GM23338 (cell line): ENCODE results near the gene ZC3H13. TPM values are rescaled to one million over a fixed set of nuclear protein-coding genes. Genes with fewer than 3 reads are reported as not detected.

ENCODE experiments used
- ATAC-seq: fragments of 200-7000 bp; cut with Tn5 transposase; 3 replicates; pipeline ENCODE4 v1.9.1; 2020
- DNase-seq: peaks from one replicate; pipeline ENCODE4 v3.0.0-alpha.2; 2015; ENCODE audit warnings: low spot score
- H2AFZ ChIP-seq: fragments of 200-600 bp; sonication (generic); 2 replicates; pipeline ENCODE4 v1.8.0; 2016; ENCODE audit warnings: antibody characterized with exemption, mild to moderate bottlenecking, moderate library complexity
- H3F3A ChIP-seq: fragments of 200-600 bp; sonication (generic); replicated peaks from 2 replicates; pipeline ENCODE4 v1.8.0; 2017; ENCODE audit warnings: antibody characterized with exemption, mixed run types, low read depth
- H3K27ac ChIP-seq: fragments of 200-600 bp; sonication (generic); 2 replicates; pipeline ENCODE4 v1.6.1; 2016; ENCODE audit warnings: low read depth
- H3K27me3 ChIP-seq: fragments of 200-600 bp; sonication (generic); 2 replicates; pipeline ENCODE4 v1.8.0; 2016; ENCODE audit warnings: mild to moderate bottlenecking, mixed run types, moderate library complexity; ENCODE audit not compliant: insufficient read depth
- H3K36me3 ChIP-seq: fragments of 200-600 bp; sonication (generic); 2 replicates; pipeline ENCODE4 v1.8.0; 2016; ENCODE audit warnings: mild to moderate bottlenecking; ENCODE audit not compliant: insufficient read depth
- H3K4me1 ChIP-seq: fragments of 200-600 bp; sonication (generic); 2 replicates; pipeline ENCODE4 v1.8.0; 2016; ENCODE audit warnings: mild to moderate bottlenecking, moderate library complexity; ENCODE audit not compliant: insufficient read depth
- H3K4me2 ChIP-seq: fragments of 200-600 bp; sonication (generic); 2 replicates; pipeline ENCODE4 v1.7.1; 2017; ENCODE audit warnings: mixed run types
- H3K4me3 ChIP-seq: fragments of 200-600 bp; sonication (generic); 2 replicates; pipeline ENCODE4 v1.6.1; 2016; ENCODE audit warnings: mixed run types
- H3K79me2 ChIP-seq: fragments of 200-600 bp; sonication (generic); replicated peaks from 2 replicates; pipeline ENCODE4 v1.8.0; 2017; ENCODE audit warnings: mild to moderate bottlenecking; ENCODE audit not compliant: insufficient read depth
- H3K9me2 ChIP-seq: fragments of 200-600 bp; sonication (generic); 2 replicates; pipeline ENCODE4 v1.8.0; 2017; ENCODE audit not compliant: insufficient read depth
- H4K20me1 ChIP-seq: fragments of 200-600 bp; sonication (generic); replicated peaks from 2 replicates; pipeline ENCODE4 v1.8.0; 2017; ENCODE audit warnings: mild to moderate bottlenecking; ENCODE audit not compliant: insufficient read depth
- H3K27ac Mint-ChIP-seq: 2 replicates; pipeline ENCODE4 v1.8.0; 2020; ENCODE audit warnings: inconsistent platforms, mild to moderate bottlenecking, moderate library complexity, mixed read lengths
- H3K27me3 Mint-ChIP-seq: 3 replicates; pipeline ENCODE4 v1.8.0; 2022; ENCODE audit warnings: low read depth, mild to moderate bottlenecking, moderate library complexity, mixed read lengths, inconsistent platforms; ENCODE audit not compliant: insufficient read depth, poor library complexity
- H3K36me3 Mint-ChIP-seq: 3 replicates; pipeline ENCODE4 v1.8.0; 2021; ENCODE audit warnings: low read depth, mild to moderate bottlenecking, inconsistent platforms, moderate library complexity, mixed read lengths
- H3K4me1 Mint-ChIP-seq: 3 replicates; pipeline ENCODE4 v1.8.0; 2020; ENCODE audit warnings: mild to moderate bottlenecking, inconsistent platforms, mixed read lengths
- H3K4me3 Mint-ChIP-seq: 3 replicates; pipeline ENCODE4 v1.8.0; 2021; ENCODE audit warnings: moderate library complexity, mild to moderate bottlenecking, inconsistent platforms, mixed read lengths
- H3K9me3 Mint-ChIP-seq: 3 replicates; pipeline ENCODE4 v1.8.0; 2020; ENCODE audit warnings: moderate library complexity, mild to moderate bottlenecking, inconsistent platforms, mixed read lengths
- CREB1 ChIP-seq: fragments of 250-450 bp; sonication (Bioruptor Pico); IDR thresholded peaks from 2 replicates; pipeline ENCODE4 v1.5.0; 2020; ENCODE audit warnings: low read depth, mild to moderate bottlenecking, moderate library complexity
- EZH2 ChIP-seq: fragments of 200-600 bp; sonication (generic); IDR thresholded peaks from one replicate; pipeline ENCODE4 v1.8.0; 2017; ENCODE audit warnings: antibody characterized with exemption, mild to moderate bottlenecking, low read depth; ENCODE audit not compliant: unreplicated experiment
- EZH2phosphoT487 ChIP-seq: fragments of 200-600 bp; sonication (generic); IDR thresholded peaks from one replicate; pipeline ENCODE4 v1.8.1; 2018; ENCODE audit warnings: antibody characterized with exemption; ENCODE audit not compliant: unreplicated experiment
- JUNB ChIP-seq: IDR thresholded peaks from one replicate; pipeline ENCODE4 v1.6.1; 2016; ENCODE audit warnings: antibody characterized with exemption; ENCODE audit not compliant: unreplicated experiment
- NANOG ChIP-seq: IDR thresholded peaks from 2 replicates; pipeline ENCODE4 v1.6.1; 2016; ENCODE audit warnings: antibody characterized with exemption, borderline replicate concordance
- REST ChIP-seq: IDR thresholded peaks from one replicate; pipeline ENCODE4 v1.6.1; 2018; ENCODE audit warnings: antibody characterized with exemption; ENCODE audit not compliant: unreplicated experiment
- STAT1 ChIP-seq: IDR thresholded peaks from one replicate; pipeline ENCODE4 v1.6.1; 2016; ENCODE audit warnings: antibody characterized with exemption; ENCODE audit not compliant: unreplicated experiment
- ZNF114 ChIP-seq: fragments of 250-450 bp; sonication (Bioruptor Pico); IDR thresholded peaks from 2 replicates; pipeline ENCODE4 v1.5.0; 2020; ENCODE audit warnings: mild to moderate bottlenecking, moderate library complexity
- ZNF462 ChIP-seq: fragments of 250-450 bp; sonication (Bioruptor Pico); IDR thresholded peaks from 2 replicates; pipeline ENCODE4 v1.5.0; 2020; ENCODE audit warnings: mild to moderate bottlenecking, moderate library complexity
- polyA plus RNA-seq: library from polyadenylated mRNA; unstranded; fragments of >200 nt; fragmentation: Nextera tagmentation; extraction: Ambion mirVana; gene quantifications from 2 replicates; pipeline ENCODE4 v1.2.1, GENCODE V29; 2016
- total RNA-seq: library from RNA; depleted of rRNA; stranded (reverse); fragments of >200 nt; shearing (Covaris generic); gene quantifications from 2 replicates; pipeline ENCODE4 v1.2.3, GENCODE V29; 2014
- TF ChIP-seq, protein P1 (sequence below), 2 experiments: fragments of 200-600 bp in 1 of 2; sonication (generic) in 1 of 2; conservative IDR thresholded peaks; 2 replicates each; pipeline versions ENCODE4 v1.5.1 to v1.6.1; 2016 to 2017; ENCODE audit warnings: antibody characterized with exemption in 2 of 2, low read depth in 2 of 2, mild to moderate bottlenecking in 2 of 2, moderate library complexity in 1 of 2

The ZC3H13 gene
- total and polyA plus RNA-seq, 2 experiments from 2014 or later = 39.6 to 125 TPM

DNA sequence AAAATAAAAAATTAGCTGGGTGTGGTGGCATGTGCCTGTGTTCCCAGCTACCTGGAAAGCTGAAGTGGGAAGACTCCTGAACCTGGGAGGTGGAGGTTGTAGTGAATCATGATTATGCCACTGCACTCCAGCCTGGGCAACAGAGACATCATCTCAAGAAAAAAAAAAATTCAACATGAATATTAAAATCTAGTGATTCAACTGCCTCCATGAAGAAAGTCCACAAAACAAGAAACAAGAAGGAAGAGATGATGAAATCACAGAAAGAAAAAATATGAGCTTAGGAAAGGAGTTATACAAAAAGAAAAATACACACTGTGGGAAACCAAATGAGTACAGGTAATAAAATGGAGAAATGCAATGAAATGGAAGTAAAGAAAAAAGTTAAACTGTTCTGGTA, 101.4 kb downstream of the ZC3H13 start:
- no peak for ATAC-seq
- TF ChIP-seq CREB1 (no peak), NANOG (no peak), EZH2phosphoT487 (no peak)
- TF ChIP-seq, protein P1, sequence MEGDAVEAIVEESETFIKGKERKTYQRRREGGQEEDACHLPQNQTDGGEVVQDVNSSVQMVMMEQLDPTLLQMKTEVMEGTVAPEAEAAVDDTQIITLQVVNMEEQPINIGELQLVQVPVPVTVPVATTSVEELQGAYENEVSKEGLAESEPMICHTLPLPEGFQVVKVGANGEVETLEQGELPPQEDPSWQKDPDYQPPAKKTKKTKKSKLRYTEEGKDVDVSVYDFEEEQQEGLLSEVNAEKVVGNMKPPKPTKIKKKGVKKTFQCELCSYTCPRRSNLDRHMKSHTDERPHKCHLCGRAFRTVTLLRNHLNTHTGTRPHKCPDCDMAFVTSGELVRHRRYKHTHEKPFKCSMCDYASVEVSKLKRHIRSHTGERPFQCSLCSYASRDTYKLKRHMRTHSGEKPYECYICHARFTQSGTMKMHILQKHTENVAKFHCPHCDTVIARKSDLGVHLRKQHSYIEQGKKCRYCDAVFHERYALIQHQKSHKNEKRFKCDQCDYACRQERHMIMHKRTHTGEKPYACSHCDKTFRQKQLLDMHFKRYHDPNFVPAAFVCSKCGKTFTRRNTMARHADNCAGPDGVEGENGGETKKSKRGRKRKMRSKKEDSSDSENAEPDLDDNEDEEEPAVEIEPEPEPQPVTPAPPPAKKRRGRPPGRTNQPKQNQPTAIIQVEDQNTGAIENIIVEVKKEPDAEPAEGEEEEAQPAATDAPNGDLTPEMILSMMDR (conservative IDR thresholded peaks at IDR 0.05; ENCODE audit: low read depth in 2 of 2) = no peak
- peaks cover 2% of the 10 kb centered on the region for H3K36me3 Mint-ChIP-seq

GRCh38 chr13:45950386-45951000, 102.1 kb downstream of the ZC3H13 start:
- Histone ChIP-seq H3K79me2 (no peaks in the 10 kb centered on the region), H3K4me2 (no peak overlapping the region), H3K27ac (no peak overlapping the region), H3K36me3 (no peaks in the 10 kb centered on the region), H2AFZ (no peak overlapping the region), H3K27me3 (no peaks in the 10 kb centered on the region), H4K20me1 (no peaks in the 10 kb centered on the region; the same call in none of the 2 replicates), H3K4me3 (no peak overlapping the region), H3K9me2 (no peaks in the 10 kb centered on the region), H3K4me1 (no peaks in the 10 kb centered on the region), H3F3A (no peaks in the 10 kb centered on the region)
- H3K4me1 Mint-ChIP-seq = 0 out of 3 replicates have a peak, but pooled peaks cover 2% of the 10 kb centered on the region
- no peaks in the 10 kb centered on the region for H3K9me3 Mint-ChIP-seq
- H3K27ac Mint-ChIP-seq = no peak overlapping the region
- no peak overlapping the region for H3K4me3 Mint-ChIP-seq
- H3K27me3 Mint-ChIP-seq = peaks cover 2% of the 10 kb centered on the region
- ATAC-seq (no peak), DNase-seq (no peak)
- H3K36me3 Mint-ChIP-seq = no peaks in the 10 kb centered on the region
- TF ChIP-seq REST (no peak), JUNB (no peak), ZNF114 (CRISPR knock-in tag) (no peak), STAT1 (no peak), CREB1 (no peak), ZNF462 (CRISPR knock-in tag) (no peak), EZH2phosphoT487 (no peak), EZH2 (no peak)

More for the DNA sequence above, 101.4 kb downstream of the ZC3H13 start:
- Histone ChIP-seq H3K27me3 (no peaks in the 10 kb centered on the region), H2AFZ (no peak overlapping the region), H3F3A (no peaks in the 10 kb centered on the region), H3K4me1 (no peaks in the 10 kb centered on the region), H3K4me2 (no peak overlapping the region), H3K79me2 (no peaks in the 10 kb centered on the region), H4K20me1 (no peaks in the 10 kb centered on the region; the same call in none of the 2 replicates), H3K4me3 (no peak overlapping the region), H3K9me2 (no peaks in the 10 kb centered on the region), H3K27ac (no peak overlapping the region), H3K36me3 (peaks cover 3% of the 10 kb centered on the region; the same call in 1 of the 2 replicates)
- no peak for DNase-seq
- Mint-ChIP-seq H3K9me3 (no peaks in the 10 kb centered on the region), H3K4me3 (no peak overlapping the region), H3K27me3 (peaks cover 2% of the 10 kb centered on the region), H3K4me1 (0 out of 3 replicates have a peak, but pooled peaks cover 2% of the 10 kb centered on the region), H3K27ac (no peak overlapping the region)
